Activated CD8-positive, alpha-beta memory T cell treated with anti-CD3 and anti-CD28 coated beads for 1 hour (primary cell): ENCODE measurements around the gene SFXN5.

Source experiments
- DNase-seq, 2 donors: peaks; one replicate each; pipeline ENCODE4 v3.0.0-alpha.2; 2020; ENCODE audit warnings: low read depth in 1 of 2; ENCODE audit errors: extremely low read depth in 1 of 2

Gene SFXN5

GRCh38 chr2:73021371-73022010 lies 50.0 kb downstream of the SFXN5 start:
- no peak for DNase-seq

GRCh38 chr2:73020657-73021370 lies 50.7 kb downstream of the SFXN5 start:
- no peak for DNase-seq

GRCh38 chr2:73020306-73020656 lies 51.2 kb downstream of the SFXN5 start:
- no peak for DNase-seq

GRCh38 chr2:73018188-73018825 lies 53.2 kb downstream of the SFXN5 start:
- DNase-seq: no peak

- DNase-seq: no peak
Measured at GRCh38 chr2:73013936-73014335, 57.6 kb downstream of the SFXN5 start.

GRCh38 chr2:73009177-73009839 lies 62.2 kb downstream of the SFXN5 start:
- no peak for DNase-seq

- DNase-seq: no peak
Measured at GRCh38 chr2:73008766-73009135, 62.8 kb downstream of the SFXN5 start.

GRCh38 chr2:73007991-73008765 lies 63.3 kb downstream of the SFXN5 start:
- no peak for DNase-seq

- DNase-seq: no peak
Measured at GRCh38 chr2:73006969-73007710, 64.4 kb downstream of the SFXN5 start.

- DNase-seq: no peak
Measured at GRCh38 chr2:73004889-73005596, 66.5 kb downstream of the SFXN5 start.

GRCh38 chr2:73004466-73004865 lies 67.0 kb downstream of the SFXN5 start:
- no peak for DNase-seq

- no peak for DNase-seq
Measured at GRCh38 chr2:73003027-73003426, 68.5 kb downstream of the SFXN5 start.

GRCh38 chr2:73000808-73001570 lies 70.5 kb downstream of the SFXN5 start:
- no peak for DNase-seq

GRCh38 chr2:72999729-73000725 lies 71.5 kb downstream of the SFXN5 start:
- no peak for DNase-seq

GRCh38 chr2:72998724-72999123 lies 72.8 kb downstream of the SFXN5 start:
- no peak for DNase-seq

- no peak for DNase-seq
Measured at GRCh38 chr2:72998234-72998651, 73.3 kb downstream of the SFXN5 start.

- no peak for DNase-seq
Measured at GRCh38 chr2:72996117-72996502, 75.4 kb downstream of the SFXN5 start.
